CD4-positive, alpha-beta T cell treated with Interleukin-4 for 1 hour (primary cell): ENCODE results near the gene ZC3H14.
A peak's percentile ranks its signal among the peaks of the same experiment; 100 is the strongest.

Experiments used
- DNase-seq, 2 donors: peaks; one replicate each; pipeline ENCODE4 v3.0.0-alpha.2; 2020 to 2022

Gene ZC3H14

DNA sequence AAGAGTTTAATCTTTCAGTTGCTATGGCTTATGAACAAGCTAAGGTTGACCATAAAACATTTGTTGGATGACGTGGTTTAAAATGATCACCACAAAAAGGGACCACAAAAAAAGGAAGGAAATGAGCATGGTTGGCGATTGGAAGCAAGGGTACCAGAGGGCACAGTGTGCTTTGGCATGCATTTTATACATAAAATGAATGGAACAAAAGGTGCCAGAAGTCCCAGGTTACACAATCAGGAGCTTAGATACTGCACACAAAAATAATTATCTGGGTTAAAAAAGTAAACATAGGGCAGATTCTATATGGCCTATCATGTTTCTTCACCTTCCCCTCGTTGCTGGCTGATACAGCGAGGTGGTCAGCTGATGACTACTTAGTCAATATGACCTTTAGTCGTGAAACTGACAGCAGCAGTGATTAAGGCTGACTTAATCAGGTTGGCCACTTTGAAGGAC, 50.7 kb downstream of the ZC3H14 start:
- DNase-seq = no peak

DNA sequence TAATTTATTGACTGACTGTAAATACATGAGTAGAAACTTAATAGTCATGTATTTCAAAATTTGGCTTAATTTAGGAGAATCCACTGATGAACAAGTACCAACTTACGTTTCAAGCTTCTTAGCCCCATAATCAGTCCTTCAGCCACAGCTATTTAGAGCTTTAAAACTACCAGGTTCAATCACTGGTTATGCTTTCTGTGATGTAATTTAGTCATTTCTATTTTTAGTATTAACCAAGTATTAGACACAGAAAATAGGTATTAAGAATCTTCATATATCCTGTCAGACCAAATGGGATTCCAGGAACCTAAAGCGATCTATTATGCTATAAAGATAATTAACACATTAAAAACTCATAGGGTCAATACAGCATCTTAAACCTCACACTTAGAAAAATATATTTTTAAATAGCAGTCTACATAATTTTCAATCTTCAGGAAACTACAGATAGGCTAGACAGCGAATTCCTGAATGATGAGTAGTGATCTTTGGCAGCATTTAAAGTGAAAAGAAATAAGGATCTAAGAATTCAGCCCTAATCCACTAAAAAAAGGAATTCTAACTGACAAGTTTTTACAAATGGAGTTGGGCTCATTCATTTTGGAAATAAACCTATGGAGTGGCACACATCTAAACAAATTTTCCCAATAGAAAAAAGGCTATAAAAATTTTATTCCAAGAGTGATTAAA, 51.5 kb downstream of the ZC3H14 start:
- no peak for DNase-seq

DNA sequence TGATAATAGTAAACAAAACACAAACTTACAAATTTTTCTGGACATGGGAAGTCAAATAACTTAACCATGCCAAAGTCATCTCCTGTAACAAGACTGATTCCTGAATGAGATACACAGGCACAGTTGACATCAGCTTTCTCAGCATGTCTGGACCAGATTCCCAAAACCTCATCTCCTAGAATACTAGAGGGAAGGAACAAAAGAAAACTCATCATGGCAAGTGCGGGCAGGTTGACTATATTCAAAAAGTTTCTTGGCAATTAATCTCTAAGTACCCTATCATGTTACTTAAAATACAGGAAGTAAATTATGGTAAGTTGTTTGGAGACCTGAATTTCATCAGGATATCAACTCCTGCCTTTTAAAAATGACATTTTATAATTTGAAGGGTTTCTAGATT, 53.9 kb downstream of the ZC3H14 start:
- DNase-seq = no peak

DNA sequence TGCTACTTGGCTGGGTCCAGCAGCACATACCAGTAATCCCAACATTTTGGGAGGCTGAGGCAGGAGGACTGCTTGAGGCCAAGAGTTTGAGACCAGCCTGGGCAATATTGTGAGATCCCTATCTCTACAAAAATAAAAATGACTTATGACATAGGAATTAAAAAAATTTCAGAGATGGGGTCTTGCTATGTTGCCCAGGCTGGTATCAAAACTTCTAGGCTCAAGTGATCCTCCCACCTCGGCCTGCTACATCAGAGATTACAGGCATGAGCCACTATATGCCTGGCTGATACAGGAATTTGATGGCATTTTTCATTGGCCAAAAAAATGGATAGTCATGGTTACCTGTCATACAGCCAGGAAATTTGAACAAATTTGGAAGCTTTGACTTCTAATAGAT, 54.6 kb downstream of the ZC3H14 start:
- DNase-seq = no peak

DNA sequence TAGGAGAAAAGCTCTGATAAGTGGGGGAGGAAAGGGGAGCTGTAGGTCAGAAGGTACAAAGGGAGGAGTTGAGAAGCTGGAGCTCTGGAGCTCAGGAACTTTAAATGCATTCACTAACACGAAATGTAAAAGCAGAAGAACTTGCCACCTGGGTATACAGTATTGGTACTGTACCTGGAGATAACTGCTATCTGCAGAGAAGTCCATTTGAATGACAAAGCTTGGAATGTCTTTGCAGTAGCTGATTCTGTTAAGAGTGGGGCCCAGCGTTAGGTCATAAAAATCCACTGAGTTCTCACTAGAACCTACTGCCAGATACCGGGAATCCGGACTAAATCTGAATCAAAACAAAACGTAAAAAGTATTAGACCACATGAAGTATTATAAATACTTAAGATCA, 55.6 kb downstream of the ZC3H14 start:
- no peak for DNase-seq

DNA sequence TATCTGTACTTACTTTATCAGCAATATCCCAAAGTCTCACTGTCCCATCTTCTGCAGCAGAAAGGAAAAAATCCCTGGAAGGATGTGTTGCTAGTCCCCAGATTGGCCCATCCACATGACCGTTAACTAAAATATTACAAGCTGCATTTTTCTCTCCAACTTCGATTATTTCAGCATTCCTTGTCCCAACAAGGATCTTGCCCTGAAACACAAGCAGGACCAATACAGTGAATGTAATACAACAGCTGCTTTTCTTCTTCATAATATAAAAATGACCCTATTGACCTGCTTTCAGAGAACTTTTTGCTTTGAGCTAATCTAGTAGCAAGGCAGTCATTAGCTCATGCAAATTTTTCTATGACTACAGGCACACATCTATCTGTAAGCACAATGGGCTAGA, 58.3 kb downstream of the ZC3H14 start:
- DNase-seq = no peak

DNA sequence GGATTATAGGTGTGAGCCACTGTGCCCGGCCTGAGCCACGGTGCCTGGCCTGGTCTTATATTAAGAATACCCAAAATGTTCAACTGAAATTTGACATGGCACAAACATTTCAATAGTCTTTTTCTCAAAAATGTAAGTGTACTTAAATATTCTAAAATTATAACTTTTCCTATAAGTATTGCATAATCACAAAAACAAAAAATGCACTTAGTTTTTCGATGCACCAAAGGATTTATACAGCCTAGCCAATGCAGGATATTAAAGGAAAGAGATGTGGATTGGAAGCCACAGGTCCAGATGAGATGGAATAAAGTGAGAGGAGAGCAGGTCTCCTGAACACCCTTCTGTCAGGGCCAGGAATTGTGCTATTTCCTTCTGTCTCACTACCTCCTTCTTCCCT, 62.8 kb downstream of the ZC3H14 start:
- no peak for DNase-seq

DNA sequence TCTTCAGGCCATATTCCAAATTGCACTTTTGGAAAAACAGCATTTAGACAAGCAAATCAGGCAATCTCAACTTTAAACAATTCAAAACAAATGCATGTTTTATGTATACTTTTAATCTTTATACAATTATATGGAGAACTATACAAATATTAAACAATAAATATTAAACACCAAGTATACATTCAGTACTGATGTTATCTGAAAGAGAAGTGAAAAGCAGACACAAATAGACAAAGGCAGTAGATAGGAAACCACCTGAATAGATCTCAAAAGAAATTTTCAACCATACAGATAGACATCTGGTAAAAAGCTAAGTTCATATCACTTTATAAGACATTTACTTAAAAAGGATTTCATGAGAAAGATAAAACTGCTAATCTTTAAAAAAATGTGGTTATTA, 65.2 kb downstream of the ZC3H14 start:
- no peak for DNase-seq

DNA sequence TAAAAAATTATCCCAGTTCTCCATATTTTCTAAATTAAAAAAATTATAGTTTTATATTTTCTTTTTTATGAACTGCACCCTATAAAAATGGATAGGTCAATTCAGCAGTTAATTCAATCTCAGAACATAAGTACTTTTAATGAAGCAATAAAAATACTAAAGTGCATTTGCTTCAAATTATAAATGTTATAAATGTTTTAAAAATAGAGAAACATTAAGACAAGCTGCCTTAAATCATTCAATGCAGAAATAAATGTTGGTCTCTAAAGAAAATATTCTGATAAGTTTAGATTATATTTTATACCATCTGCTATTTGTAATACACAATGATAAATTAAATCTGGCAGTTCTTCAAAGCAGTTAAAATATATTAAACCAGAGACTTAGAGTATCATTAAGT, 65.6 kb downstream of the ZC3H14 start:
- DNase-seq = no peak

DNA sequence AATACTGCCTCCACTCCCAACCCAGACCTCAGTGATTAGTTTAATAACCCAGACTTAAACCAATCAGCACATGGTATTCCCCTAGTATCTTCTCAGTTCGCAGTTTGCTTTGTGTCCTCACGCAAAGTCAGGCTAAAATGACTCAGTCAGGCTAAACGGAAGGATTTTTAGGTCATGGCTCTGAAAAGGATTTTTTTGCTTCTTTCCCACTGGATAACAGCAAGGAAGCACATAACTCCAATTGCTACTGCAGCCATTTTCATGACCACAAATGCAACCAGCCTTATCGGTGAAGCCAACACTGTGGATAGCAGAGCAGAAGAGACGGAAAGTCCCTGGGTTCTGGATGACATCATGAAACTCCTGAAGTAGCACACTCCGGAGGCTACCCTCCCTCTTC, 67.7 kb downstream of the ZC3H14 start:
- no peak for DNase-seq

DNA sequence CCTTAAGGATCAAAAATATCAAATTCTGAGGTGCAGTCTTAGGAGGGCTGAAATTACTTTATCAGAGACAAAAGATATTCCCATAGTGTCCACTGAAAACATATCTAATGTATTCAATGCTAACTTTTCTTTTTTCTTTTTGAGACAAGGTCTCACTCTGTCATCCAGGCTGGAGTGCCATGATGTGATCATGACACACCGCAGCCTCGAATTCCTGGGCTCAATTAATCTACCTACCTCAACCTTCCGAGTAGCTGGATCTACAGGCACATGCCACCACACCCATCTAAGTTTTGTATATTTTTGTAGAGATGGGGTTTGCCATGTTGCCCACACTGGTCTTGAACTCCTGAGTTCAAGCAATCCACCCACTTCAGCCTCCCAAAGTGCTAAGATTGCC, 68.3 kb downstream of the ZC3H14 start:
- DNase-seq = no peak

DNA sequence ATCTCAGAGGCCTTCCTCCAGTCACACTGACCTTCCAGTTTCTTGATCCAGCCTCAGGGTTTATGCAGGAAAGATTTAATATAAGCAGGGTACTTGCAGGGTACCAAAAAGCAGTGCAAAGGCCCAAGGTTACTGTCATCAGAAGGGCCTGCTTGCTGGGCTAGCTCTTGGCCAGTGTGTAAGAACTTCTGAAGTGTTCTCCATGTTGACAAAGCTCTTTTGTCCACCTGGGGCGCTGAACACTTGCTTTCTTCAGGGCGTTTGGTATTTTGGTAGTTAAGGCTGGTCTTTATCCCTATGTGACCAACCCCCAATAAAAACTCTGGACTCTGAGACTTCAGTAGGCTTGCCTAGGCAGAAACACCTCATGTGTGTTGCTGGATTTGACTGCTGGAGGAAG, 69.7 kb downstream of the ZC3H14 start:
- no peak for DNase-seq

DNA sequence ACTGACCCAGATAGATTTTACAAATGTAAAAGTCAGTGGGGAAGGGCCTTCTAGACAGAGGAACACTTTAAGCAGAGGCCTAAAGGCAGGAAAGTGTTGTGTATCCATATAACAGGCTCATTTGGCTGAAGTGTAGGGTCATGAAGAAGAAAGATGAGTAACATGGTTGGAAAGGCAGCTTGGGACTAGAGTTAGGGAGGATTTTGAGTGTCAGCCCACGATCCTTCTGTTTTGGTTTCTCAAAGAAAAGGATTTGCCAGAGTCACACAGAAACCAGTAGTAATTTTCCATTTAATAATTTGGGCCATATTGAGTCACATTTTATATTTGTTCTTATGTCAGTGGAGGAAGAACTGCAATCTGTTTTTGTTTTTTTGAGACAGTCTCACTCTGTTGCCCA, 76.4 kb downstream of the ZC3H14 start:
- DNase-seq = no peak

DNA sequence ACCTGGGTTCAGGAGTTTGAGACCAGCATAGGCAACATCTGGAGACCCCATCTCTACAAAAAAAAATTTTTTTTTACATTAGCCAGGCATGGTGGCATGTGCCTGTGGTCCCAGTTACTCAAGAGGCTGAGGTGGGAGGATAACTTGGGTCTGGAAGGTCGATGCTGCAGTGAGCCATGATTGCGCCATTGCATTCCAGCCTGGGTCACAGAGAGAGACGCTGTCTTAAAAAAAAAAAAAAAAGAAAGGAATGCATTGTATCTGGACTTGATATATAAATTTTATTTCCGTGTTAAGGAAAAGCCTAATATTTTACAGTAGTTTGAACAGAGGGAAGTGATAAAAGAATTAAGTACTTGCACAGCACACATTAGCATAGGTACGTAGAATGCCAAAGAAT, 97.2 kb downstream of the ZC3H14 start:
- DNase-seq = no peak

DNA sequence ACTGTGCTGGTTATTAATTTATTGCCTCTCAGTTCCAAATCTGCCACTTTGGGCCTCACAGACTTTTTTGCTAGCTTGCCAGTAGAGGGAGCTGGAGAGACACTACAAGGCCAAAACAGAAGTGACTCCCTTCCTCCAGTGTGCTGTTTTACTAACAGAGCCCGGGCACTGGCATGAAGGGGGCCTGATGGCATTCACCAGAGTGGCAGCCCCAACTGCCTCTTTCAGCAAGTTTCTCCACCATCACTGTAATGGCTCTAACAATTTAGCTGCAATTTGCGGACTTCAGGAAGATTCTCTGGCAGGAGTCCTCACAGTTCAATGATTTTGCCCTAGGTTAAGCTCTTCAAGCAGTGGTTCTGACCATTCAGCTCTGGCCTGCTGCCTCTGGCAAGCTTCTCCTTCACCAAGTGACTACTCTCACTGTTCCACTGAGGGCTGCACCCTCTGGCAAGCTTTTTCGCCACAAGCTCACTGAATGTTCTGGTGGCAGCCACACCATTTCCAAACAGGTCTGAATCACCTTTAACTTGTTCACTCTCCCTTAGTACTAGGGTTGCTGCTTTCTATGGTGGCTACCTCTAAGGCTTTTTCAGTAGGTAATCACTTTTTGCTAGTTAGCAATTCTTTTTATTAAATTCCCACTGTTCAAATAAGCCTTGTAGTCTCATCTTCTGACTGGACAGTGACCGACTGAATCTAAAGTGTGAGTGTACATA, 104.9 kb downstream of the ZC3H14 start:
- peak; percentile 63 to 64 for DNase-seq

DNA sequence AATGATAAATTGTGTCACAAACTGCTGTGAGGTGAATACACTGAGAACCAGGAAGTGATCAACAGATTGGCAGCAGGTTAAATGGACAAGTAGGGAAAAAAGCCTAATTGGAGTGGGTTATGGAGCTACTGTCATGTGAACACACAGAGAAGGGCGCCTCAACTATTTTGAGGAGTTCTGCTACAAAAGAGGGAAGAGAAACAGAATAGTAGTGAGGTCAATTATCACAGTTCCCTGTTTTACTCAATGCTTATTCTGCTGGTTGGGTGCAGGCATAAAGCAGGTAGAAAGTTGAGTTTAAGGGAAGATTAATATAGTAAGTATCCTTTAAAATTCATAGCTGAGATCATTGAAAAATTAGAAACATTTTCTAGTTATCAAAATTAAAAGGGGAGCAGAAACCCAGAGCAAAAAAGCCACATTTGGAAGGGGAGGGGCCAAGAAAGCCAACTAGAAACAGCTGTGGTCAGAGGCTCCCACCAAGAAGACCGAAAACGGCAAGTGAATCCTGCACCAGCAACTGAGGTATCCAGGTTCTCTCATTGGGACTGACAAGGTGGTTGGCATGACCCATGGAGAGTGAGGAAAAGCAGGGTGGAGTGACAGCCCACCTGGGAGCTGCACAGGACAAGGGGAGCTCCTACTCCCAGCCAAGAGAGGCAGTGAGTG, 105.7 kb downstream of the ZC3H14 start:
- DNase-seq = no peak

DNA sequence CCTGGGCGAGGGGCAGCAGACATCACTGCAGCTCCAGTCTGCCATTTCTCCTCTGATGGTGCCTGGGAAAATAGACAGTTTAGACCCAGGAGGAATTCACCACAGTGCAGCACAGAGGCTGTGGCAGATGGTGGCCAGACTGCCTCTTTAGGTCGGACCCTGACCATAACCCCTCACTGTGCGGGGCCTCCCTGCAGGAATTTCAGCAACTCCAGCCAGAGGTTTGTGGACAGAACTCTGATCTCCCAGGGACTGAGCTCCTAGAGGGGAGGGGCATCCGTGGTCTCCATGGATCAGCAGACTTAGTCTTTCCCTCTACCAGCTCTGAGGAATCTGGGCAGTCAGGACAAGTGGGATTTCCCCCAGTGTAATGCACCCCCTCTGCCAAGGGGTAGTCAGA, 106.5 kb downstream of the ZC3H14 start:
- no peak for DNase-seq
